Fibroblast of the aortic adventitia (primary cell): ENCODE results near the gene RNASE7. TPM values are rescaled to one million over a fixed set of nuclear protein-coding genes. Genes with fewer than 3 reads are reported as not detected.
"Not testable (repeated sequence)": the region's sequence is repeated elsewhere in the genome, so short reads cannot be mapped to it uniquely, and the experiment has no call there.

Source experiments
- DNase-seq: peaks from one replicate; pipeline ENCODE4 v3.0.0-alpha.2; 2010; ENCODE audit warnings: low read depth
- H3K4me3 ChIP-seq: 2 replicates; pipeline ENCODE4 v1.5.1; 2011; ENCODE audit warnings: low read depth, mild to moderate bottlenecking, control low read depth, low read length, moderate library complexity
- CTCF ChIP-seq: IDR thresholded peaks from 2 replicates; pipeline ENCODE4 v1.5.1; 2011; ENCODE audit warnings: mild to moderate bottlenecking, low read length, control low read depth, inconsistent platforms; ENCODE audit not compliant: insufficient read depth
- total RNA-seq: library from RNA; depleted of rRNA; stranded (reverse); fragments of >200 nt; gene quantifications from 2 replicates; pipeline ENCODE4 v1.2.3, GENCODE V29; 2012; ENCODE audit warnings: low replicate concordance

The RNASE7 gene
- total RNA-seq, 1 donor = not detected

- no peak overlapping the region for H3K4me3 ChIP-seq
- no peak for DNase-seq
- TF ChIP-seq CTCF = no peak
Measured at GRCh38 chr14:20999591-20999990, 42.6 kb upstream of the RNASE7 start.

- H3K4me3 ChIP-seq = no peak overlapping the region
- no peak for TF ChIP-seq CTCF
- DNase-seq = no peak
Measured at GRCh38 chr14:21001218-21001617, 40.9 kb upstream of the RNASE7 start.

- DNase-seq = no peak
- TF ChIP-seq CTCF = no peak
- no peak overlapping the region for H3K4me3 ChIP-seq
Measured at GRCh38 chr14:21003788-21004346, 38.3 kb upstream of the RNASE7 start.

- DNase-seq, H3K4me3 ChIP-seq: not testable (repeated sequence)
Measured at GRCh38 chr14:21009721-21010120, 32.4 kb upstream of the RNASE7 start.

GRCh38 chr14:21011136-21011535, 31.0 kb upstream of the RNASE7 start:
- no peak overlapping the region for H3K4me3 ChIP-seq
- DNase-seq = no peak
- TF ChIP-seq CTCF = no peak

- TF ChIP-seq CTCF = peak; percentile 92
- H3K4me3 ChIP-seq = no peak overlapping the region
- DNase-seq = peak; percentile 92
Measured at GRCh38 chr14:21014761-21015190, 27.4 kb upstream of the RNASE7 start.

GRCh38 chr14:21015312-21015711, 26.9 kb upstream of the RNASE7 start:
- no peak for DNase-seq
- TF ChIP-seq CTCF = no peak
- no peak overlapping the region for H3K4me3 ChIP-seq
